Liver (tissue), 3 donors: ENCODE measurements around the gene ATG4A.

Experiments used
- ATF3 ChIP-seq: IDR thresholded peaks from 2 replicates; pipeline ENCODE4 v1.6.1; 2016; ENCODE audit warnings: antibody characterized with exemption
- RAD21 ChIP-seq, 2 donors: IDR thresholded peaks; 2 replicates each; pipeline ENCODE4 v1.6.1; 2016; ENCODE audit warnings: antibody characterized with exemption in 2 of 2, mild to moderate bottlenecking in 2 of 2
- TF ChIP-seq, protein P1 (sequence below): fragments of 150-350 bp; IDR thresholded peaks from 2 replicates; pipeline ENCODE4 v1.5.1; 2017; ENCODE audit warnings: improper control_type of control experiment, low read depth, low read length; ENCODE audit not compliant: missing input control
- donor health status: healthy.
- donor health status: healthy.

- TF ChIP-seq, protein P1, sequence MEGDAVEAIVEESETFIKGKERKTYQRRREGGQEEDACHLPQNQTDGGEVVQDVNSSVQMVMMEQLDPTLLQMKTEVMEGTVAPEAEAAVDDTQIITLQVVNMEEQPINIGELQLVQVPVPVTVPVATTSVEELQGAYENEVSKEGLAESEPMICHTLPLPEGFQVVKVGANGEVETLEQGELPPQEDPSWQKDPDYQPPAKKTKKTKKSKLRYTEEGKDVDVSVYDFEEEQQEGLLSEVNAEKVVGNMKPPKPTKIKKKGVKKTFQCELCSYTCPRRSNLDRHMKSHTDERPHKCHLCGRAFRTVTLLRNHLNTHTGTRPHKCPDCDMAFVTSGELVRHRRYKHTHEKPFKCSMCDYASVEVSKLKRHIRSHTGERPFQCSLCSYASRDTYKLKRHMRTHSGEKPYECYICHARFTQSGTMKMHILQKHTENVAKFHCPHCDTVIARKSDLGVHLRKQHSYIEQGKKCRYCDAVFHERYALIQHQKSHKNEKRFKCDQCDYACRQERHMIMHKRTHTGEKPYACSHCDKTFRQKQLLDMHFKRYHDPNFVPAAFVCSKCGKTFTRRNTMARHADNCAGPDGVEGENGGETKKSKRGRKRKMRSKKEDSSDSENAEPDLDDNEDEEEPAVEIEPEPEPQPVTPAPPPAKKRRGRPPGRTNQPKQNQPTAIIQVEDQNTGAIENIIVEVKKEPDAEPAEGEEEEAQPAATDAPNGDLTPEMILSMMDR: no peak
- TF ChIP-seq RAD21 (IDR thresholded peaks at IDR 0.05): no peak
- no peak for TF ChIP-seq ATF3
Observed at GRCh38 chrX:108088511-108088910, 3.1 kb upstream of the ATG4A start.
